Loucy (cell line): Measurements from ENCODE around the gene UBL3.

ENCODE experiments used
- H2AFZ ChIP-seq: fragments of 200-600 bp; sonication (generic); 2 replicates; pipeline ENCODE4 v1.6.0; 2016; ENCODE audit warnings: antibody characterized with exemption, mild to moderate bottlenecking, low read length, moderate library complexity
- H3F3A ChIP-seq: fragments of 200-600 bp; 2 replicates; pipeline ENCODE4 v1.6.0; 2016; ENCODE audit warnings: antibody characterized with exemption, low read depth, mild to moderate bottlenecking
- H3K27me3 ChIP-seq: fragments of 200-600 bp; sonication (generic); 2 replicates; pipeline ENCODE4 v1.6.1; 2014; ENCODE audit warnings: low read length, mild to moderate bottlenecking; ENCODE audit not compliant: insufficient read depth, poor library complexity, severe bottlenecking
- H3K36me3 ChIP-seq: fragments of 200-600 bp; sonication (generic); 2 replicates; pipeline ENCODE4 v1.6.1; 2016; ENCODE audit warnings: low read length; ENCODE audit not compliant: insufficient read depth
- H3K4me1 ChIP-seq: fragments of 200-600 bp; sonication (generic); 2 replicates; pipeline ENCODE4 v1.5.1; 2014; ENCODE audit warnings: low read length, mild to moderate bottlenecking; ENCODE audit not compliant: insufficient read depth, poor library complexity, severe bottlenecking
- H3K4me2 ChIP-seq: fragments of 200-600 bp; sonication (generic); 2 replicates; pipeline ENCODE4 v1.6.0; 2014; ENCODE audit warnings: antibody characterized with exemption, low read length, low read depth, mild to moderate bottlenecking; ENCODE audit not compliant: poor library complexity, severe bottlenecking
- H3K4me3 ChIP-seq: fragments of 200-600 bp; sonication (generic); 2 replicates; pipeline ENCODE4 v1.5.1; 2014; ENCODE audit warnings: low read length, mild to moderate bottlenecking, mixed read lengths; ENCODE audit not compliant: poor library complexity, severe bottlenecking
- H3K79me2 ChIP-seq: fragments of 200-600 bp; sonication (generic); 2 replicates; pipeline ENCODE4 v1.6.1; 2014; ENCODE audit warnings: low read length; ENCODE audit not compliant: insufficient read depth
- H3K9ac ChIP-seq: fragments of 200-600 bp; sonication (generic); 2 replicates; pipeline ENCODE4 v1.6.0; 2014; ENCODE audit warnings: mild to moderate bottlenecking, low read depth, low read length, moderate library complexity; ENCODE audit not compliant: poor library complexity, severe bottlenecking
- H3K9me2 ChIP-seq: fragments of 200-600 bp; sonication (generic); replicated peaks from 2 replicates; pipeline ENCODE4 v1.6.1; 2016; ENCODE audit warnings: low read depth, low read length, mixed read lengths
- H3K9me3 ChIP-seq: fragments of 200-600 bp; sonication (generic); 2 replicates; pipeline ENCODE4 v1.6.1; 2014; ENCODE audit warnings: mild to moderate bottlenecking, antibody characterized with exemption, low read length, low read depth; ENCODE audit not compliant: insufficient read depth
- H4K20me1 ChIP-seq: fragments of 200-600 bp; sonication (generic); 2 replicates; pipeline ENCODE4 v1.6.0; 2014; ENCODE audit warnings: antibody characterized with exemption, low read length, mild to moderate bottlenecking; ENCODE audit not compliant: insufficient read depth, poor library complexity, severe bottlenecking
- CTCF ChIP-seq: fragments of 200-600 bp; sonication (generic); conservative IDR thresholded peaks from 2 replicates; pipeline ENCODE4 v1.5.1; 2014; ENCODE audit warnings: mild to moderate bottlenecking, antibody characterized with exemption, low read length
- EZH2phosphoT487 ChIP-seq: fragments of 200-600 bp; IDR thresholded peaks from 2 replicates; pipeline ENCODE4 v1.6.1; 2018; ENCODE audit warnings: antibody characterized with exemption, mild to moderate bottlenecking, moderate library complexity, borderline replicate concordance

The UBL3 gene

GRCh38 chr13:29844441-29844840 lies 6.0 kb downstream of the UBL3 start:
- Histone ChIP-seq H3K9me2 (no peaks in the 10 kb centered on the region), H3K4me1 (peaks cover 65% of the 10 kb centered on the region), H4K20me1 (peaks cover 63% of the 10 kb centered on the region), H3F3A (no peaks in the 10 kb centered on the region), H3K9me3 (no peaks in the 10 kb centered on the region), H3K36me3 (no peaks in the 10 kb centered on the region), H3K4me3 (peak overlapping the region; percentile 82), H2AFZ (no peak overlapping the region), H3K27me3 (no peaks in the 10 kb centered on the region), H3K79me2 (peaks cover 89% of the 10 kb centered on the region), H3K4me2 (peak overlapping the region; percentile 75), H3K9ac (peak overlapping the region; percentile 49)
- TF ChIP-seq EZH2phosphoT487 (no peak), CTCF (no peak)

DNA sequence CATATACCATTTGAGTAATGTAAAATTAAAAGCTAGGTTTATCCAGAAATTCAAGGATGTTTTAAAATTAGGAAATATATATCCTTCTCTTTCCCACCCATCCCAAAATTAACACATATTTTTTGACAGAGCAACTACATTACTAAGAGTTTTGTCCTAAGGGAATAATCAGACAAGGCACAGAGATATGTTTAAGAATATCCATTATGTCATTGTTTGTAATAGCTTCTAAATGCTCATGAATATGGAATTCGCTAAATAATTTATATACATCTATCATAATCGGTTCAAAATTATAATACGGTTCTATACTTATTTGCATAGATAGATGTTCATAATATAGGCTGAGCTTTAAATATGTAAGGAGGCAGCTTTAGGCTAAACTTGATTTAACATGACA lies 9.8 kb downstream of the UBL3 start:
- Histone ChIP-seq H3K9ac (no peak overlapping the region), H4K20me1 (peaks cover 57% of the 10 kb centered on the region), H2AFZ (no peak overlapping the region), H3K79me2 (peaks cover 91% of the 10 kb centered on the region), H3K36me3 (no peaks in the 10 kb centered on the region), H3K4me2 (peak overlapping the region; percentile 65), H3K4me1 (peaks cover 56% of the 10 kb centered on the region), H3K27me3 (no peaks in the 10 kb centered on the region), H3K9me3 (no peaks in the 10 kb centered on the region), H3F3A (no peaks in the 10 kb centered on the region), H3K4me3 (peak overlapping the region; percentile 32), H3K9me2 (no peaks in the 10 kb centered on the region)
- TF ChIP-seq EZH2phosphoT487 (no peak), CTCF (no peak)

GRCh38 chr13:29835280-29836061 lies 14.9 kb downstream of the UBL3 start:
- Histone ChIP-seq H3K4me2 (no peak overlapping the region), H3K9me2 (no peaks in the 10 kb centered on the region), H3K9ac (no peak overlapping the region), H3K36me3 (no peaks in the 10 kb centered on the region), H3K9me3 (no peaks in the 10 kb centered on the region), H3K4me3 (no peak overlapping the region), H3K4me1 (peaks cover 18% of the 10 kb centered on the region), H4K20me1 (peaks cover 19% of the 10 kb centered on the region), H3K79me2 (peaks cover 88% of the 10 kb centered on the region), H2AFZ (no peak overlapping the region), H3F3A (no peaks in the 10 kb centered on the region), H3K27me3 (no peaks in the 10 kb centered on the region)
- TF ChIP-seq EZH2phosphoT487 = no peak
- 0 out of 2 replicates have a peak, but pooled peaks have one; percentile 13 for TF ChIP-seq CTCF
